Calu3 (cell line): ENCODE measurements around the gene PET117. TPM values are rescaled to one million over a fixed set of nuclear protein-coding genes. Genes with fewer than 3 reads are reported as not detected.
A peak's percentile ranks its signal among the peaks of the same experiment; 100 is the strongest.

Experiments used
- BruUV-seq: library from RNA; stranded (reverse); fragments of 400-500 nt; replicated peaks from 2 replicates; lab custom pipeline; 2021; lab: Mats Ljungman, UMichigan
- CTCF ChIA-PET: fragments of 300-600 bp; sonication (Branson Sonifier 250); formaldehyde crosslinking; loops from one replicate; lab custom pipeline; 2022; ENCODE audit warnings: antibody characterized with exemption; lab: Charles Lee
- DNase-seq: peaks from one replicate; pipeline ENCODE4 v3.0.0; 2022
- H3K27ac Mint-ChIP-seq: one replicate; pipeline ENCODE4 v1.8.0; 2022; ENCODE audit warnings: mixed read lengths; ENCODE audit not compliant: unreplicated experiment
- H3K27me3 Mint-ChIP-seq: one replicate; pipeline ENCODE4 v1.8.0; 2022; ENCODE audit warnings: mixed read lengths; ENCODE audit not compliant: unreplicated experiment
- H3K36me3 Mint-ChIP-seq: one replicate; pipeline ENCODE4 v1.8.0; 2022; ENCODE audit warnings: mild to moderate bottlenecking, moderate library complexity, mixed read lengths; ENCODE audit not compliant: insufficient read depth, unreplicated experiment
- H3K4me1 Mint-ChIP-seq: one replicate; pipeline ENCODE4 v1.8.0; 2022; ENCODE audit warnings: mild to moderate bottlenecking, low read depth, mixed read lengths; ENCODE audit not compliant: unreplicated experiment
- H3K4me3 Mint-ChIP-seq: one replicate; pipeline ENCODE4 v1.8.0; 2022; ENCODE audit warnings: mild to moderate bottlenecking, low read depth, moderate library complexity, mixed read lengths; ENCODE audit not compliant: unreplicated experiment
- H3K9me3 Mint-ChIP-seq: one replicate; pipeline ENCODE4 v1.8.0; 2022; ENCODE audit warnings: low read depth, mixed read lengths; ENCODE audit not compliant: unreplicated experiment
- CTCF ChIP-seq: fragments of 200-600 bp; IDR thresholded peaks from one replicate; pipeline ENCODE4 v1.8.0; 2022; ENCODE audit warnings: antibody characterized with exemption; ENCODE audit not compliant: unreplicated experiment
- intact Hi-C: fragments of 100-400 bp; cut with micrococcal nuclease; formaldehyde crosslinking; loops from one replicate; pipeline ENCODE4 v1.10.0; 2022; ENCODE audit not compliant: unreplicated experiment
- total RNA-seq: library from RNA; stranded (reverse); gene quantifications from 2 replicates; pipeline ENCODE4 v1.2.3, GENCODE V29; 2022

PET117 gene
- total RNA-seq, 1 experiment from 2014 or later, result 6.0 TPM

- peaks cover 14% of the 10 kb centered on the region for H3K4me1 Mint-ChIP-seq
- DNase-seq, result no peak
- H3K36me3 Mint-ChIP-seq, result no peaks in the 10 kb centered on the region
- no TSS peak for BruUV-seq
- peak overlapping the region; percentile 58 for H3K27ac Mint-ChIP-seq
- H3K4me3 Mint-ChIP-seq, result no peak overlapping the region
- intact Hi-C loops, result no loop called here
- no peak for TF ChIP-seq CTCF
- H3K9me3 Mint-ChIP-seq, result no peaks in the 10 kb centered on the region
- no peaks in the 10 kb centered on the region for H3K27me3 Mint-ChIP-seq
- CTCF ChIA-PET, result no interaction called here
Measured at GRCh38 chr20:18144541-18145099, 7.0 kb downstream of the PET117 start.

GRCh38 chr20:18154342-18154741 is 16.7 kb downstream of the PET117 start:
- Mint-ChIP-seq H3K27ac (no peak overlapping the region), H3K9me3 (no peaks in the 10 kb centered on the region), H3K36me3 (no peaks in the 10 kb centered on the region), H3K4me3 (no peak overlapping the region), H3K4me1 (no peaks in the 10 kb centered on the region), H3K27me3 (no peaks in the 10 kb centered on the region)
- TF ChIP-seq CTCF, result no peak
- DNase-seq, result no peak
- BruUV-seq, result no TSS peak
- intact Hi-C loops, result no loop called here
- CTCF ChIA-PET, result no interaction called here

- Mint-ChIP-seq H3K4me1 (no peaks in the 10 kb centered on the region), H3K9me3 (no peaks in the 10 kb centered on the region), H3K27me3 (no peaks in the 10 kb centered on the region), H3K27ac (no peak overlapping the region), H3K4me3 (no peak overlapping the region), H3K36me3 (no peaks in the 10 kb centered on the region)
- BruUV-seq, result no TSS peak
- TF ChIP-seq CTCF, result no peak
- no peak for DNase-seq
- intact Hi-C loops, result no loop called here
- CTCF ChIA-PET, result no interaction called here
Measured at GRCh38 chr20:18156045-18156444, 18.4 kb downstream of the PET117 start.

GRCh38 chr20:18164356-18164755 is 26.7 kb downstream of the PET117 start:
- Mint-ChIP-seq H3K27me3 (no peaks in the 10 kb centered on the region), H3K4me3 (no peak overlapping the region), H3K36me3 (no peaks in the 10 kb centered on the region), H3K9me3 (no peaks in the 10 kb centered on the region), H3K27ac (no peak overlapping the region), H3K4me1 (no peaks in the 10 kb centered on the region)
- no TSS peak for BruUV-seq
- intact Hi-C loops, result no loop called here
- TF ChIP-seq CTCF, result no peak
- no peak for DNase-seq
- CTCF ChIA-PET, result no interaction called here
